ENCODE results near the gene CRACDL.

Gene CRACDL

GRCh38 chr2:98857001-98857400 is 79.0 kb downstream of the CRACDL start:
- Histone ChIP-seq H3K4me1 (ENCODE audit: control insufficient read depth in 2 of 2, insufficient read depth in 1 of 2, low read depth in 1 of 2, low read length in 2 of 2) (no peaks in the 10 kb centered on the region), H2AK5ac (ENCODE audit: low read depth, low read length) (no peak overlapping the region), H3K4ac (ENCODE audit: low read length) (no peak overlapping the region), H3K4me3 (ENCODE audit: low read length in 2 of 2) (no peak overlapping the region), H3K14ac (ENCODE audit: low read length) (no peak overlapping the region), H4K91ac (ENCODE audit: low read depth, low read length, poor library complexity) (no peak overlapping the region), H3K79me1 (ENCODE audit: low read depth, low read length) (no peaks in the 10 kb centered on the region), H2BK15ac (ENCODE audit: low read length) (no peak overlapping the region), H2BK5ac (ENCODE audit: low read length) (no peak overlapping the region), H3K23ac (ENCODE audit: low read depth, low read length, poor library complexity) (no peak overlapping the region), H2AFZ (ENCODE audit: low read length) (no peak overlapping the region), H3K27me3 (ENCODE audit: control insufficient read depth in 3 of 3, insufficient read depth in 3 of 3, low read depth in 1 of 3, low read length in 3 of 3) (no peaks in the 10 kb centered on the region), H3K27ac (replicated peaks; ENCODE audit: low read length) (no peak overlapping the region), H3K9me3 (replicated peaks in 1 of 2; ENCODE audit: control insufficient read depth in 2 of 2, insufficient read depth in 1 of 2, low read depth in 1 of 2, low read length in 2 of 2) (peaks cover 2 to 4% of the 10 kb centered on the region in 2 donors), H3K18ac (ENCODE audit: low read length) (no peak overlapping the region), H2BK120ac (ENCODE audit: low read depth, low read length) (no peak overlapping the region), H4K8ac (ENCODE audit: low read depth, low read length) (no peak overlapping the region), H3K9ac (ENCODE audit: low read depth, low read length, poor library complexity) (no peak overlapping the region), H3K36me3 (replicated peaks in 1 of 2; ENCODE audit: control insufficient read depth in 2 of 2, insufficient read depth in 2 of 2, low read length in 2 of 2) (no peaks in the 10 kb centered on the region), H3K4me2 (ENCODE audit: insufficient read depth, low read length, poor library complexity, severe bottlenecking) (no peak overlapping the region), H2BK12ac (ENCODE audit: low read length) (no peak overlapping the region)
- no peak for DNase-seq (ENCODE audit: low spot score)
- no CpG with 5 or more reads among the region's 1 CpG for WGBS, 2 donors (ENCODE audit: extremely low coverage in 2 of 2, insufficient read length in 2 of 2, insufficient replicate concordance in 1 of 2)

DNA sequence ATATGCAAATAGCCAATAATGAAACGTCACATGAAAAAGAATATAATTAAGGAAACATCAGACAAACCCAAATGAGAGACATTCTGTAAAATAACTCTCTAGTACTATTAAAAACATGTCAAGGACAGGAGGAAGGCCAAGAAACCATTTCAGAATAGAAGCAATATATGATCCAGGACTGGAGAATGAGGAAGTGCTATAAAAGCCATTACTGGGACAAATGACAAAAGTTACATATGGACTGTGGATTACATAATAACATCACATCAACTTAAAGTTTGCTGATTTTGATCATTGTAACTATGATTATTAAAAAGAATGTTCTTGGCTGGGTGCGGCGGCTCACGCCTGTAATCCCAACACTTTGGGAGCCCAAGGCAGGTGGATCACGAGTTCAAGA is 81.3 kb downstream of the CRACDL start:
- Histone ChIP-seq H3K36me3 (replicated peaks in 1 of 2; ENCODE audit: control insufficient read depth in 2 of 2, insufficient read depth in 2 of 2, low read length in 2 of 2) (no peaks in the 10 kb centered on the region), H2BK5ac (ENCODE audit: low read length) (no peak overlapping the region), H4K8ac (ENCODE audit: low read depth, low read length) (no peak overlapping the region), H3K23ac (ENCODE audit: low read depth, low read length, poor library complexity) (no peak overlapping the region), H4K91ac (ENCODE audit: low read depth, low read length, poor library complexity) (no peak overlapping the region), H3K4me1 (ENCODE audit: control insufficient read depth in 2 of 2, insufficient read depth in 1 of 2, low read depth in 1 of 2, low read length in 2 of 2) (no peaks in the 10 kb centered on the region), H3K14ac (ENCODE audit: low read length) (no peak overlapping the region), H3K4me3 (ENCODE audit: low read length in 2 of 2) (no peak overlapping the region), H2BK15ac (ENCODE audit: low read length) (no peak overlapping the region), H3K4me2 (ENCODE audit: insufficient read depth, low read length, poor library complexity, severe bottlenecking) (no peak overlapping the region), H3K79me1 (ENCODE audit: low read depth, low read length) (no peaks in the 10 kb centered on the region), H2BK120ac (ENCODE audit: low read depth, low read length) (no peak overlapping the region), H3K4ac (ENCODE audit: low read length) (no peak overlapping the region), H2AK5ac (ENCODE audit: low read depth, low read length) (no peak overlapping the region), H2BK12ac (ENCODE audit: low read length) (no peak overlapping the region), H3K9me3 (replicated peaks in 1 of 2; ENCODE audit: control insufficient read depth in 2 of 2, insufficient read depth in 1 of 2, low read depth in 1 of 2, low read length in 2 of 2) (peaks cover 2 to 4% of the 10 kb centered on the region in 2 donors), H3K27ac (replicated peaks; ENCODE audit: low read length) (no peak overlapping the region), H3K18ac (ENCODE audit: low read length) (no peak overlapping the region), H3K27me3 (ENCODE audit: control insufficient read depth in 3 of 3, insufficient read depth in 3 of 3, low read depth in 1 of 3, low read length in 3 of 3) (peaks cover 0 to 2% (median 0%) of the 10 kb centered on the region in 3 experiments), H3K9ac (ENCODE audit: low read depth, low read length, poor library complexity) (no peak overlapping the region), H2AFZ (ENCODE audit: low read length) (no peak overlapping the region)
- no peak for DNase-seq (ENCODE audit: low spot score)
- no CpG with 5 or more reads among the region's 5 CpGs for WGBS, 2 donors (ENCODE audit: extremely low coverage in 2 of 2, insufficient read length in 2 of 2, insufficient replicate concordance in 1 of 2)

GRCh38 chr2:98852932-98853331 is 83.1 kb downstream of the CRACDL start:
- no peak overlapping the region for H3K4me2 ChIP-seq (ENCODE audit: insufficient read depth, low read length, poor library complexity, severe bottlenecking)
- H3K18ac ChIP-seq (ENCODE audit: low read length): no peak overlapping the region
- peaks cover 0 to 2% of the 10 kb centered on the region in 2 donors for H3K9me3 ChIP-seq (replicated peaks in 1 of 2; ENCODE audit: control insufficient read depth in 2 of 2, insufficient read depth in 1 of 2, low read depth in 1 of 2, low read length in 2 of 2)
- no peak overlapping the region for H2AK5ac ChIP-seq (ENCODE audit: low read depth, low read length)
- H3K4ac ChIP-seq (ENCODE audit: low read length): no peak overlapping the region
- no peak overlapping the region for H2BK5ac ChIP-seq (ENCODE audit: low read length)
- 83% methylated on average over 1 of the region's 2 CpGs; no CpG with 5 or more reads in 1 of the 2 donors for WGBS, 2 donors (ENCODE audit: extremely low coverage in 2 of 2, insufficient read length in 2 of 2, insufficient replicate concordance in 1 of 2)
- H2BK120ac ChIP-seq (ENCODE audit: low read depth, low read length): no peak overlapping the region
- peaks cover 0 to 3% (median 0%) of the 10 kb centered on the region in 3 experiments for H3K27me3 ChIP-seq (ENCODE audit: control insufficient read depth in 3 of 3, insufficient read depth in 3 of 3, low read depth in 1 of 3, low read length in 3 of 3)
- no peaks in the 10 kb centered on the region for H3K36me3 ChIP-seq (replicated peaks in 1 of 2; ENCODE audit: control insufficient read depth in 2 of 2, insufficient read depth in 2 of 2, low read length in 2 of 2)
- H3K9ac ChIP-seq (ENCODE audit: low read depth, low read length, poor library complexity): no peak overlapping the region
- no peak overlapping the region for H3K27ac ChIP-seq (replicated peaks; ENCODE audit: low read length)
- no peak overlapping the region for H2BK15ac ChIP-seq (ENCODE audit: low read length)
- H3K79me1 ChIP-seq (ENCODE audit: low read depth, low read length): no peaks in the 10 kb centered on the region
- H3K4me3 ChIP-seq (ENCODE audit: low read length in 2 of 2): no peak overlapping the region
- H4K91ac ChIP-seq (ENCODE audit: low read depth, low read length, poor library complexity): no peak overlapping the region
- H3K4me1 ChIP-seq (ENCODE audit: control insufficient read depth in 2 of 2, insufficient read depth in 1 of 2, low read depth in 1 of 2, low read length in 2 of 2): no peaks in the 10 kb centered on the region
- H2AFZ ChIP-seq (ENCODE audit: low read length): no peak overlapping the region
- H3K23ac ChIP-seq (ENCODE audit: low read depth, low read length, poor library complexity): no peak overlapping the region
- H3K14ac ChIP-seq (ENCODE audit: low read length): no peak overlapping the region
- H4K8ac ChIP-seq (ENCODE audit: low read depth, low read length): no peak overlapping the region
- no peak overlapping the region for H2BK12ac ChIP-seq (ENCODE audit: low read length)
- DNase-seq (ENCODE audit: low spot score): no peak

DNA sequence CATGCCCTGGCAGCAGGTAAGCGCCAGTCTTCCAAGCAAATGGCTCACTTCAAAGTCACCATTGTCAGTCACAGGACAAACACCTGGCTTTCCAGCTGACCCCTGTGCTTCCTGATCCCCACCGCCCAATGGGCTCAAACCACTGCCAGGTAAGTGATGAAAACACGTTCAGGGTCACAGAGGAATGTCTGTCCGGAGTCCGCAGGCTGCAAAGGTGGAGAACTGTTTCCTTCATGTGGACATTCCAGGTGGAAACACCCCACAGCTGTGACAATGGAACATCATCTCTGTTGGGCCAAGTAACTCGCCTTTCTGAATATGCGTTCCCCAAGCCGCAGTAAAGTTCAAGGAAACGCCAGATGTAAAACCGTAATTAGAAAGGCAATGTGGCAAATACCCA is 86.0 kb downstream of the CRACDL start:
- Histone ChIP-seq H2BK5ac (ENCODE audit: low read length) (no peak overlapping the region), H4K8ac (ENCODE audit: low read depth, low read length) (no peak overlapping the region), H2BK12ac (ENCODE audit: low read length) (no peak overlapping the region), H3K4me1 (ENCODE audit: control insufficient read depth in 2 of 2, insufficient read depth in 1 of 2, low read depth in 1 of 2, low read length in 2 of 2) (no peaks in the 10 kb centered on the region), H3K9ac (ENCODE audit: low read depth, low read length, poor library complexity) (no peak overlapping the region), H3K79me1 (ENCODE audit: low read depth, low read length) (no peaks in the 10 kb centered on the region), H3K4ac (ENCODE audit: low read length) (no peak overlapping the region), H2AFZ (ENCODE audit: low read length) (no peak overlapping the region), H3K4me2 (ENCODE audit: insufficient read depth, low read length, poor library complexity, severe bottlenecking) (no peak overlapping the region), H2BK15ac (ENCODE audit: low read length) (no peak overlapping the region), H3K4me3 (ENCODE audit: low read length in 2 of 2) (no peak overlapping the region), H3K36me3 (replicated peaks in 1 of 2; ENCODE audit: control insufficient read depth in 2 of 2, insufficient read depth in 2 of 2, low read length in 2 of 2) (no peaks in the 10 kb centered on the region), H3K27me3 (ENCODE audit: control insufficient read depth in 3 of 3, insufficient read depth in 3 of 3, low read depth in 1 of 3, low read length in 3 of 3) (peaks cover 0 to 3% (median 0%) of the 10 kb centered on the region in 3 experiments), H4K91ac (ENCODE audit: low read depth, low read length, poor library complexity) (no peak overlapping the region), H3K27ac (replicated peaks; ENCODE audit: low read length) (no peak overlapping the region), H3K9me3 (replicated peaks in 1 of 2; ENCODE audit: control insufficient read depth in 2 of 2, insufficient read depth in 1 of 2, low read depth in 1 of 2, low read length in 2 of 2) (no peaks in the 10 kb centered on the region), H3K18ac (ENCODE audit: low read length) (no peak overlapping the region), H3K23ac (ENCODE audit: low read depth, low read length, poor library complexity) (no peak overlapping the region), H3K14ac (ENCODE audit: low read length) (no peak overlapping the region), H2BK120ac (ENCODE audit: low read depth, low read length) (no peak overlapping the region), H2AK5ac (ENCODE audit: low read depth, low read length) (no peak overlapping the region)
- WGBS, 2 donors (ENCODE audit: extremely low coverage in 2 of 2, insufficient read length in 2 of 2, insufficient replicate concordance in 1 of 2): no CpG with 5 or more reads among the region's 10 CpGs
- no peak for DNase-seq (ENCODE audit: low spot score)

Measured in neuronal stem cell (in vitro differentiated cells).